K562 (cell line): ENCODE results near the gene ETS2. TPM values are rescaled to one million over a fixed set of nuclear protein-coding genes. Genes with fewer than 3 reads are reported as not detected.

Experiments used
- BRCA1 ChIP-seq, 2 experiments: fragments of 450-650 bp in 1 of 2; sonication (generic) in 1 of 2; formaldehyde crosslinking in 1 of 2; IDR thresholded peaks; 2 replicates each; pipeline versions ENCODE4 v1.5.0 to v1.6.1; 2017 to 2020; ENCODE audit warnings: mild to moderate bottlenecking in 1 of 2, missing genetic modification reagents in 1 of 2
- ETV5 ChIP-seq: sonication (generic); formaldehyde crosslinking; IDR thresholded peaks from 2 replicates; pipeline ENCODE4 v1.4.0; 2020; ENCODE audit warnings: low read depth, mild to moderate bottlenecking, missing genetic modification reagents
- HDAC3 ChIP-seq: fragments of 450-650 bp; IDR thresholded peaks from 2 replicates; pipeline ENCODE4 v1.6.1; 2018; ENCODE audit warnings: borderline replicate concordance, mild to moderate bottlenecking, moderate library complexity; ENCODE audit not compliant: partially characterized antibody
- HNRNPH1 ChIP-seq: fragments of 200-400 bp; formaldehyde crosslinking; optimal IDR thresholded peaks from 2 replicates; pipeline ENCODE3; 2017; ENCODE audit warnings: low read depth, mild to moderate bottlenecking, low read length, moderate library complexity
- ILK ChIP-seq: fragments of 450-650 bp; IDR thresholded peaks from 2 replicates; pipeline ENCODE4 v1.6.1; 2016; ENCODE audit warnings: missing genetic modification characterization, low read depth, mild to moderate bottlenecking, missing compliant biosample characterization, moderate library complexity, borderline replicate concordance
- L3MBTL2 ChIP-seq: fragments of 450-650 bp; IDR thresholded peaks from 2 replicates; pipeline ENCODE4 v1.6.1; 2016; ENCODE audit warnings: mild to moderate bottlenecking, moderate library complexity
- LARP7 ChIP-seq: fragments of 450-650 bp; IDR thresholded peaks from 2 replicates; pipeline ENCODE4 v1.6.1; 2016
- MAFF ChIP-seq: IDR thresholded peaks from 2 replicates; pipeline ENCODE4 v1.6.1; 2012; ENCODE audit warnings: low read length, improper control_type of control experiment
- MNT ChIP-seq, 2 experiments: fragments of 450-650 bp; conservative IDR thresholded peaks; 2 replicates each; pipeline ENCODE4 v1.6.1; 2017; ENCODE audit warnings: mild to moderate bottlenecking in 2 of 2, moderate library complexity in 2 of 2
- MYBL2 ChIP-seq, 2 experiments: fragments of 450-650 bp in 1 of 2; sonication (generic) in 1 of 2; formaldehyde crosslinking in 1 of 2; IDR thresholded peaks; 2 replicates each; pipeline versions ENCODE4 v1.6.1 to v1.8.1; 2017 to 2022; ENCODE audit warnings: borderline replicate concordance in 1 of 2, inconsistent platforms in 1 of 2, low read depth in 1 of 2, mild to moderate bottlenecking in 1 of 2, missing genetic modification reagents in 1 of 2, moderate library complexity in 1 of 2
- MYNN ChIP-seq, 2 experiments: sonication (generic); formaldehyde crosslinking in 1 of 2; IDR thresholded peaks; 2 replicates each; pipeline versions ENCODE4 v1.5.0 to v1.6.1; 2016 to 2020; ENCODE audit warnings: antibody characterized with exemption in 1 of 2, missing genetic modification reagents in 1 of 2
- NCOA1 ChIP-seq: fragments of 450-650 bp; IDR thresholded peaks from 2 replicates; pipeline ENCODE4 v1.6.1; 2016; ENCODE audit warnings: low read depth
- NCOR1 ChIP-seq: fragments of 450-650 bp; IDR thresholded peaks from 2 replicates; pipeline ENCODE4 v1.6.1; 2016; ENCODE audit warnings: mild to moderate bottlenecking, moderate library complexity
- NELFE ChIP-seq: IDR thresholded peaks from 2 replicates; pipeline ENCODE4 v1.6.1; 2011; ENCODE audit warnings: mild to moderate bottlenecking; ENCODE audit not compliant: insufficient read depth, insufficient read length
- POLR2G ChIP-seq: fragments of 200-400 bp; formaldehyde crosslinking; IDR thresholded peaks from 2 replicates; pipeline ENCODE4 v1.6.1; 2017; ENCODE audit warnings: low read depth, mild to moderate bottlenecking, antibody characterized with exemption, low read length, moderate library complexity
- POLR2H ChIP-seq: IDR thresholded peaks from 2 replicates; pipeline ENCODE4 v1.6.1; 2016; ENCODE audit warnings: missing genetic modification characterization, low read depth, mild to moderate bottlenecking, control low read depth, missing compliant biosample characterization, moderate library complexity
- POLR3G ChIP-seq: IDR thresholded peaks from 2 replicates; pipeline ENCODE4 v1.6.1; 2011; ENCODE audit not compliant: insufficient read length, insufficient replicate concordance; ENCODE audit errors: extremely low read depth
- PPARD ChIP-seq: fragments of 250-450 bp; sonication (Bioruptor Pico); IDR thresholded peaks from 2 replicates; pipeline ENCODE4 v1.8.0; 2022; ENCODE audit warnings: inconsistent platforms, mild to moderate bottlenecking, moderate library complexity
- RCOR1 ChIP-seq, 2 experiments: IDR thresholded peaks; 2 replicates each; pipeline ENCODE4 v1.6.1; 2012; ENCODE audit warnings: low read depth in 2 of 2, low read length in 2 of 2, borderline replicate concordance in 1 of 2, improper control_type of control experiment in 1 of 2
- SUPT5H ChIP-seq: fragments of 450-650 bp; IDR thresholded peaks from 2 replicates; pipeline ENCODE4 v1.6.1; 2016
- ZNF197 ChIP-seq: fragments of 200-800 bp; sonication (Bioruptor generic); IDR thresholded peaks from 2 replicates; pipeline ENCODE4 v1.6.1; 2016; ENCODE audit warnings: low read depth, missing genetic modification characterization, missing compliant biosample characterization
- ZNF239 ChIP-seq: fragments of 250-450 bp; sonication (Bioruptor Pico); IDR thresholded peaks from 2 replicates; pipeline ENCODE4 v1.4.0; 2020; ENCODE audit warnings: mild to moderate bottlenecking
- ZNF561 ChIP-seq: fragments of 450-650 bp; formaldehyde crosslinking; conservative IDR thresholded peaks from 2 replicates; pipeline ENCODE4 v1.4.0; 2020; ENCODE audit warnings: mild to moderate bottlenecking, moderate library complexity
- ZNF79 ChIP-seq: fragments of 250-450 bp; sonication (Bioruptor Pico); IDR thresholded peaks from 2 replicates; pipeline ENCODE4 v1.4.0; 2020; ENCODE audit warnings: low read depth, mild to moderate bottlenecking, moderate library complexity
- polyA plus RNA-seq, 8 experiments: library from polyadenylated mRNA; depleted of rRNA in 4 of 8; stranded (reverse) in 5 of 8; unstranded in 3 of 8; fragments of >200 nt; fragmentation: Nextera tagmentation in 2 of 8; fragmentation: Illumina TruSeq in 1 of 8; extraction: Ambion mirVana in 2 of 8; extraction: Trizol in 1 of 8; gene quantifications; 2 replicates each; pipeline versions ENCODE4 v1.2.1 to v1.2.3, GENCODE V29; 2011 to 2014; ENCODE audit warnings: inconsistent platforms in 1 of 8, missing spikeins in 1 of 8
- total RNA-seq, 7 experiments: library from RNA; depleted of rRNA in 6 of 7; stranded (reverse); fragments of >200 nt in 6 of 7; fragmentation: Illumina TruSeq in 2 of 7; extraction: Trizol in 2 of 7; gene quantifications; 2 replicates each; pipeline versions ENCODE4 v1.2.1 to v1.2.3, GENCODE V29; 2011 to 2021; ENCODE audit warnings: low replicate concordance in 1 of 7
- TF ChIP-seq, protein P1 (sequence below): fragments of 200-800 bp; sonication (Bioruptor generic); IDR thresholded peaks from 2 replicates; pipeline ENCODE4 v1.6.1; 2017; ENCODE audit warnings: missing genetic modification characterization, missing compliant biosample characterization
- TF ChIP-seq, protein P2 (sequence below): fragments of 450-650 bp; conservative IDR thresholded peaks from 2 replicates; pipeline ENCODE4 v1.6.1; 2016; ENCODE audit warnings: missing genetic modification characterization, low read depth, mild to moderate bottlenecking, control low read depth, missing compliant biosample characterization

The ETS2 gene
- total and polyA plus RNA-seq, 9 of the 15 experiments (the other 6 are each of a cell fraction or from before 2014, with no cell fraction given), result 1.7 to 24.4 (median 12.2) TPM

GRCh38 chr21:38849776-38850175 is 44.0 kb downstream of the ETS2 start (continued):
- TF ChIP-seq NCOR1 (no peak), NCOA1 (no peak), BRCA1 (IDR thresholded peaks at IDR 0.05) (no peak), BRCA1 (CRISPR knock-in tag; IDR thresholded peaks at IDR 0.05) (no peak), HNRNPH1 (no peak), MNT (conservative IDR thresholded peaks at IDR 0.05) (peak in 1 of 2 experiments; percentile 31; a peak in 1 of 4 replicates), MAFF (no peak), POLR3G (no peak), ZNF197 (CRISPR knock-in tag) (no peak), HDAC3 (peak; percentile 14), ZNF239 (CRISPR knock-in tag) (no peak), MYNN (IDR thresholded peaks at IDR 0.05) (no peak), MYNN (CRISPR knock-in tag; IDR thresholded peaks at IDR 0.05) (no peak), NELFE (no peak), L3MBTL2 (no peak), ZNF561 (CRISPR knock-in tag) (no peak), ETV5 (CRISPR knock-in tag) (no peak), POLR2G (no peak), RCOR1 (IDR thresholded peaks at IDR 0.05; ENCODE audit: borderline replicate concordance in 1 of 2, low read depth in 2 of 2, low read length in 2 of 2) (no peak), LARP7 (no peak), MYBL2 (IDR thresholded peaks at IDR 0.05; ENCODE audit: low read depth) (no peak), MYBL2 (CRISPR knock-in tag; IDR thresholded peaks at IDR 0.05; ENCODE audit: borderline replicate concordance) (no peak), SUPT5H (no peak), ILK (tag) (no peak), ZNF79 (CRISPR knock-in tag) (0 out of 2 replicates have a peak, but pooled peaks have one; percentile 64), PPARD (CRISPR knock-in tag) (no peak), POLR2H (tag) (no peak)
- TF ChIP-seq, protein P1, sequence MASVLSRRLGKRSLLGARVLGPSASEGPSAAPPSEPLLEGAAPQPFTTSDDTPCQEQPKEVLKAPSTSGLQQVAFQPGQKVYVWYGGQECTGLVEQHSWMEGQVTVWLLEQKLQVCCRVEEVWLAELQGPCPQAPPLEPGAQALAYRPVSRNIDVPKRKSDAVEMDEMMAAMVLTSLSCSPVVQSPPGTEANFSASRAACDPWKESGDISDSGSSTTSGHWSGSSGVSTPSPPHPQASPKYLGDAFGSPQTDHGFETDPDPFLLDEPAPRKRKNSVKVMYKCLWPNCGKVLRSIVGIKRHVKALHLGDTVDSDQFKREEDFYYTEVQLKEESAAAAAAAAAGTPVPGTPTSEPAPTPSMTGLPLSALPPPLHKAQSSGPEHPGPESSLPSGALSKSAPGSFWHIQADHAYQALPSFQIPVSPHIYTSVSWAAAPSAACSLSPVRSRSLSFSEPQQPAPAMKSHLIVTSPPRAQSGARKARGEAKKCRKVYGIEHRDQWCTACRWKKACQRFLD (CRISPR knock-in tag), result no peak
- TF ChIP-seq, protein P2, sequence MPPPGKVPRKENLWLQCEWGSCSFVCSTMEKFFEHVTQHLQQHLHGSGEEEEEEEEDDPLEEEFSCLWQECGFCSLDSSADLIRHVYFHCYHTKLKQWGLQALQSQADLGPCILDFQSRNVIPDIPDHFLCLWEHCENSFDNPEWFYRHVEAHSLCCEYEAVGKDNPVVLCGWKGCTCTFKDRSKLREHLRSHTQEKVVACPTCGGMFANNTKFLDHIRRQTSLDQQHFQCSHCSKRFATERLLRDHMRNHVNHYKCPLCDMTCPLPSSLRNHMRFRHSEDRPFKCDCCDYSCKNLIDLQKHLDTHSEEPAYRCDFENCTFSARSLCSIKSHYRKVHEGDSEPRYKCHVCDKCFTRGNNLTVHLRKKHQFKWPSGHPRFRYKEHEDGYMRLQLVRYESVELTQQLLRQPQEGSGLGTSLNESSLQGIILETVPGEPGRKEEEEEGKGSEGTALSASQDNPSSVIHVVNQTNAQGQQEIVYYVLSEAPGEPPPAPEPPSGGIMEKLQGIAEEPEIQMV, result no peak
